Stomach (tissue), 9 donors: ENCODE measurements around the gene DIS3L2. TPM values are rescaled to one million over a fixed set of nuclear protein-coding genes. Genes with fewer than 3 reads are reported as not detected.

ENCODE experiments used
- DNase-seq, 2 donors: peaks; one replicate each; pipeline versions ENCODE4 v3.0.0 to v3.0.0-alpha.2; 2013 to 2019
- H3K27ac ChIP-seq, 5 donors: fragments of 200-600 bp in 4 of 5; sonication (generic) in 4 of 5; one replicate each; pipeline ENCODE4 v1.5.1; 2013 to 2019; ENCODE audit warnings: mild to moderate bottlenecking in 1 of 5, moderate library complexity in 1 of 5
- H3K27me3 ChIP-seq, 3 donors: fragments of 200-600 bp; sonication (generic); one replicate each; pipeline ENCODE4 v1.5.1; 2017 to 2019; ENCODE audit warnings: mixed run types in 1 of 3
- H3K36me3 ChIP-seq, 4 donors: fragments of 200-600 bp; sonication (generic); 1 replicate in 3 of 4; 2 replicates in 1 of 4; pipeline ENCODE4 v1.5.1; 2016 to 2019
- H3K4me1 ChIP-seq, 4 donors: fragments of 200-600 bp; sonication (generic); one replicate each; pipeline ENCODE4 v1.5.1; 2016 to 2019
- H3K4me3 ChIP-seq, 4 donors: fragments of 200-600 bp; sonication (generic) in 3 of 4; one replicate each; pipeline ENCODE4 v1.5.1; 2016 to 2019; ENCODE audit warnings: mild to moderate bottlenecking in 1 of 4
- H3K9me3 ChIP-seq, 4 donors: fragments of 200-600 bp; sonication (generic); one replicate each; pipeline ENCODE4 v1.5.1; 2016 to 2019
- EP300 ChIP-seq: sonication (generic); formaldehyde crosslinking; IDR thresholded peaks from one replicate; pipeline ENCODE4 v1.6.1; 2017; ENCODE audit warnings: antibody characterized with exemption
- POLR2A ChIP-seq, 4 donors: fragments of 450-650 bp; IDR thresholded peaks; one replicate each; pipeline ENCODE4 v1.6.1; 2016; ENCODE audit warnings: antibody characterized with exemption in 4 of 4, control low read depth in 2 of 4, mild to moderate bottlenecking in 1 of 4, moderate library complexity in 1 of 4
- POLR2AphosphoS5 ChIP-seq, 3 donors: sonication (generic); formaldehyde crosslinking; IDR thresholded peaks; one replicate each; pipeline ENCODE4 v1.6.1; 2016; ENCODE audit warnings: antibody characterized with exemption in 3 of 3
- WGBS, 5 donors: extraction: QIAGEN DNeasy Blood & Tissue Kit in 3 of 5; methylation state at CpG; one replicate each; pipeline versions ENCODE4 v1.1.5 to v1.1.7; 2013 to 2018; 5-methylcytosine and 5-hydroxymethylcytosine counted together
- intact Hi-C: fragments of 100-400 bp; cut with DNase I; formaldehyde crosslinking; loops from one replicate; pipeline ENCODE4 v1.15.1; 2023; ENCODE audit warnings: low total_unique reads
- polyA plus RNA-seq, 3 donors: library from polyadenylated mRNA; stranded (reverse); fragments of 200-250 nt; gene quantifications; one replicate each; pipeline ENCODE4 v1.2.3, GENCODE V29; 2013
- total RNA-seq, 5 donors: library from RNA; depleted of rRNA; stranded (reverse); fragments of >200 nt; gene quantifications; one replicate each; pipeline versions ENCODE4 v1.1.0 to v1.2.3, GENCODE V29; 2014 to 2016
- TF ChIP-seq, protein P1 (sequence below), 7 experiments: fragments of 450-650 bp in 4 of 7; fragments of 200-600 bp in 3 of 7; sonication (generic) in 3 of 7; IDR thresholded peaks; one replicate each; pipeline ENCODE4 v1.5.1; 2016 to 2019; ENCODE audit warnings: antibody characterized with exemption in 7 of 7, control low read depth in 2 of 7, mild to moderate bottlenecking in 1 of 7
- donor health status: healthy with polysubstance abuse.
- donor health status: Bipolar disorder and iron deficiency.
- donor health status: healthy.

Gene DIS3L2
- total and polyA plus RNA-seq, 8 donors, result 10.4 to 124 (median 26.8) TPM

DNA sequence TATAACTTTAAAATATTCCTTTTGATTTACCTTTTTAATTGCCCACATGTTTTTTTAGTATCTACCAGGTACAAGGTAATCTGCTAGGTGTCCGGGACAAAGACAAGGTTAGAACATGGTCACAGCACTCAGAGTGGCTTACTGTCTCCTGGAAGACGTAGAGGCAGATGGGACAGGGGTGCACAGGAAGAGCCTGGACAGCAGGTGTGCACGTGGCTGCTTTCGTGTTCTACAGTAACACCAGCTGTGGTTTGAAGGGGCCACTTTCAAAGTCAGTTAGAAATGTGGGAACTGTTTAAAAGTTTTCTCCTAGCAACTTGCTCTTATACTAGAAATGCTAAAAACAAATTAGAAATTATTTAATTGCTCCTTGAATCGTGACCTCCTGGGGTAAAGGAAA is 314.2 kb downstream of the DIS3L2 start:
- H3K27me3 ChIP-seq, result no peaks in the 10 kb centered on the region
- H3K4me3 ChIP-seq, result no peak overlapping the region
- TF ChIP-seq EP300, result no peak
- no peak for TF ChIP-seq POLR2A (IDR thresholded peaks at IDR 0.05)
- no peak for TF ChIP-seq POLR2AphosphoS5 (IDR thresholded peaks at IDR 0.05)
- TF ChIP-seq, protein P1, sequence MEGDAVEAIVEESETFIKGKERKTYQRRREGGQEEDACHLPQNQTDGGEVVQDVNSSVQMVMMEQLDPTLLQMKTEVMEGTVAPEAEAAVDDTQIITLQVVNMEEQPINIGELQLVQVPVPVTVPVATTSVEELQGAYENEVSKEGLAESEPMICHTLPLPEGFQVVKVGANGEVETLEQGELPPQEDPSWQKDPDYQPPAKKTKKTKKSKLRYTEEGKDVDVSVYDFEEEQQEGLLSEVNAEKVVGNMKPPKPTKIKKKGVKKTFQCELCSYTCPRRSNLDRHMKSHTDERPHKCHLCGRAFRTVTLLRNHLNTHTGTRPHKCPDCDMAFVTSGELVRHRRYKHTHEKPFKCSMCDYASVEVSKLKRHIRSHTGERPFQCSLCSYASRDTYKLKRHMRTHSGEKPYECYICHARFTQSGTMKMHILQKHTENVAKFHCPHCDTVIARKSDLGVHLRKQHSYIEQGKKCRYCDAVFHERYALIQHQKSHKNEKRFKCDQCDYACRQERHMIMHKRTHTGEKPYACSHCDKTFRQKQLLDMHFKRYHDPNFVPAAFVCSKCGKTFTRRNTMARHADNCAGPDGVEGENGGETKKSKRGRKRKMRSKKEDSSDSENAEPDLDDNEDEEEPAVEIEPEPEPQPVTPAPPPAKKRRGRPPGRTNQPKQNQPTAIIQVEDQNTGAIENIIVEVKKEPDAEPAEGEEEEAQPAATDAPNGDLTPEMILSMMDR (IDR thresholded peaks at IDR 0.05), result no peak
- no peak for DNase-seq
- peaks cover 0 to 17% (median 7%) of the 10 kb centered on the region in 4 donors for H3K9me3 ChIP-seq
- peaks cover 0 to 52% (median 31%) of the 10 kb centered on the region in 4 donors for H3K36me3 ChIP-seq
- no peak overlapping the region for H3K27ac ChIP-seq
- WGBS, 5 donors, result 80 to 87% (median 86%) methylated on average over 5 of the region's 5 CpGs
- H3K4me1 ChIP-seq, result no peaks in the 10 kb centered on the region
- intact Hi-C loops, result no loop called here

DNA sequence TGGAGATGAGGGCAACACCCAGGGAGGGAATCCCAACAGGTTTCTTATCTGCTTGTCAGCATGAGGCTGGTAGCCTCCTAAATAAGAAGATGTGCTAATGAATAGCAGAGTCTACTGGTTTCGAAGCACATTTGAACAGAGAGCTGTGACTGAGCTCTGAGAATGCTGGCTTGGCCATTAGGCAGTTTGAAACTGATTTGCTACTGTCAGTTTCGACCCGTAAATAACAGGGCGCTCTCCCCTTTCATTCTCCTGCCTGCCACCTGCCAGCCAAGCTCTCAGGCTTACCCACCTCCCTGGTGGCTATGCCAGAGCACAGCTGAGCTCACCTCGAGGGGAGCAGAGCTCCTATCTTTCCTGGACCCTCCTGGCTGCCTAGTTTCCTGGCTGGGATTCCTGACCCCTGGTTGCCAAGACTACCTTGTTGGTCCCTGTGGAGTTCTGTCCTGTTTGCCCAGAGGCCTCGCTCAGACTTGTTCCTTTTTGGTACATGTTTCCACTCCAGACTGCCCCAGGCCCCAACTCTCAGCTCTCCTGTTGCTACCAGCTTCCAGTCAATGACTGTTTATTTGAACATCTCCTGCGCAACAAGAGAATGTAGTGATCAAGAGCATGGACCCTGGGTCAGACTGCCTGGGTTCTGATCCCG is 314.7 kb downstream of the DIS3L2 start:
- peaks cover 0 to 53% (median 30%) of the 10 kb centered on the region in 4 donors for H3K36me3 ChIP-seq
- H3K4me1 ChIP-seq, result no peaks in the 10 kb centered on the region
- DNase-seq, result no peak
- intact Hi-C loops, result no loop called here
- 79 to 91% (median 89%) methylated on average over 8 of the region's 8 CpGs for WGBS, 5 donors
- H3K27ac ChIP-seq, result no peak overlapping the region
- TF ChIP-seq POLR2AphosphoS5 (IDR thresholded peaks at IDR 0.05) (no peak), POLR2A (IDR thresholded peaks at IDR 0.05) (no peak), EP300 (no peak)
- TF ChIP-seq, protein P1 (IDR thresholded peaks at IDR 0.05), result no peak
- H3K9me3 ChIP-seq, result peaks cover 0 to 17% (median 7%) of the 10 kb centered on the region in 4 donors
- H3K27me3 ChIP-seq, result no peaks in the 10 kb centered on the region
- no peak overlapping the region for H3K4me3 ChIP-seq

DNA sequence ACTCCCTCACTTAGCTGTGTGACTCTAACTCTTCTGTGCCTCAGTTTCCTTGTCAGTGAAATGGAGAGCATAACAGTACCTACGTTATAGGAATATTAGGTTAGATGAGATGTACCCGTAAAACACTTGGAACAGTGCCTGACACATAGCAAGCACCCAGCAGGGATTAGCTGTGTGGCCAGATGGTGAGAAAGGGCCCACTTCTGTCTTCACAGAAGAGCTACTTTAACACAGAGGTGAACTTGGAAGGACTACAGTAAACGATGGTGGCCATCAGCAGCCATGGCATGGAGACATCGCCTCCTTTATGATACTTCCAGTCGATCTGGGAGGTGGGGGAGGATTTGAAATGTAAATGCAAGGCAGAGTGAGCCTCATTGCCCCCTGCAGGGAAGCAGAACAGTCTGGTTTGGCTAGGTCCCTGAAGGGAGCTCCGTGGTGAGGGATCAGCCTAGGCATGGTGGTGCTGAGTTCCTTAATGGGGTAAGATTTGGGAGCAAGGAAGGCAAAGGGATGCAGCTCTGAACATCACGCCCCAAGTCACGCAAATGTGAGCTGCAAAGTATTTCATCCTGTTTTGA is 315.3 kb downstream of the DIS3L2 start:
- H3K36me3 ChIP-seq, result peaks cover 0 to 58% (median 30%) of the 10 kb centered on the region in 4 donors
- no peak overlapping the region for H3K4me3 ChIP-seq
- peaks cover 0 to 17% (median 7%) of the 10 kb centered on the region in 4 donors for H3K9me3 ChIP-seq
- no peak for DNase-seq
- intact Hi-C loops, result no loop called here
- no peak overlapping the region for H3K27ac ChIP-seq
- no peaks in the 10 kb centered on the region for H3K27me3 ChIP-seq
- 80 to 90% (median 85%) methylated on average over 8 of the region's 8 CpGs for WGBS, 5 donors
- TF ChIP-seq, protein P1 (IDR thresholded peaks at IDR 0.05), result no peak
- TF ChIP-seq POLR2AphosphoS5 (IDR thresholded peaks at IDR 0.05) (no peak), EP300 (no peak), POLR2A (IDR thresholded peaks at IDR 0.05) (no peak)
- no peaks in the 10 kb centered on the region for H3K4me1 ChIP-seq

DNA sequence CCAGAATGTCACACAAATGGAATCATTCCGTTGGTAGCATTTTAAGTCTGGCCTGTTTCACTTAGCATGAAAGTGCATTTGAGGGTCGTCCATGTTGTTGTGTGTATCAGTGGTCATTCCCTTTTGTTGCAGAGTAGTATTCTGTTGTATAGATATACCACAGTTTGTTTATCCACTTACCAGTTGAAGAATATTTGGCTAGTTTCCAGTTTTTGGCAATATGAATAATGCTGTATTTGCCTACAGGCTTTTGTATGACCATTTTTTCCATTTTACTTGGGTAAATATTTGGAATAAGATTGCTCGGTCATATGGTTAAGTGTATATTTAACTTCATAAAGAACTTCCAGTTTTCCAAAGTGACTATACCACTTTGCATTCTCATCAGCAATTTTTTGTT is 317.0 kb downstream of the DIS3L2 start:
- H3K4me1 ChIP-seq, result no peaks in the 10 kb centered on the region
- 74 to 88% (median 80%) methylated on average over 3 of the region's 3 CpGs for WGBS, 5 donors
- no peak for DNase-seq
- peaks cover 0 to 17% (median 7%) of the 10 kb centered on the region in 4 donors for H3K9me3 ChIP-seq
- H3K36me3 ChIP-seq, result peaks cover 0 to 53% (median 31%) of the 10 kb centered on the region in 4 donors
- no peaks in the 10 kb centered on the region for H3K27me3 ChIP-seq
- no peak overlapping the region for H3K27ac ChIP-seq
- no peak for TF ChIP-seq POLR2A (IDR thresholded peaks at IDR 0.05)
- no peak for TF ChIP-seq POLR2AphosphoS5 (IDR thresholded peaks at IDR 0.05)
- TF ChIP-seq, protein P1 (IDR thresholded peaks at IDR 0.05), result no peak
- no peak for TF ChIP-seq EP300
- intact Hi-C loops, result no loop called here
- no peak overlapping the region for H3K4me3 ChIP-seq
